Measurements from ENCODE around the gene PCDHB5. TPM values are rescaled to one million over a fixed set of nuclear protein-coding genes. Genes with fewer than 3 reads are reported as not detected.

Gene PCDHB5
- total and polyA plus RNA-seq, 10 of the 15 experiments (the other 5 are each of a cell fraction or from before 2014, with no cell fraction given), result 0.09 TPM; not detected in 9

GRCh38 chr5:141186897-141187512, 52.0 kb downstream of the PCDHB5 start, which contains the start of gene PCDHB9:
TSS of gene PCDHB9 (plus strand) at chr5:141187161. CDS start at chr5:141187319, 158 bp downstream.
- no peak within 1 kb of the TSS for H2AFZ ChIP-seq (ENCODE audit: control insufficient read depth, low read depth, low read length)
- H3K4me3 ChIP-seq, result no peak within 1 kb of the TSS
- FAIRE-seq (no peak), ATAC-seq (no peak), DNase-seq (ENCODE audit: low read depth, low spot score) (no peak)
- ChIA-PET CTCF (interaction anchor here (0.9 to 1.5 kb wide), 4 partner anchors 10 to 370 kb away, joined by 3 to 4 read pairs (median 3); no protein-coding TSS in a partner anchor), SMC1A (ENCODE audit: uncharacterized antibody, unreplicated experiment) (interaction anchor here (0.7 kb wide), 1 partner anchor 36 kb away, joined by 3 read pairs; the partner anchor contains the start of gene PCDHB14), POLR2A (no interaction called here), RAD21 (ENCODE audit: unreplicated experiment) (interaction anchor here (0.6 to 1.8 kb wide), 3 partner anchors 234 to 784 kb away, joined by 3 to 6 read pairs (median 3); partner anchors contain the start of gene PCDHGA11)
- peak in 2 of 3 experiments; percentile 22 to 32; a peak in 2 of 6 replicates for TF ChIP-seq CTCF (IDR thresholded peaks at IDR 0.05 in 2 of 3, conservative IDR thresholded peaks at IDR 0.05 in 1 of 3; ENCODE audit: control insufficient read depth in 2 of 3, extremely low read depth in 1 of 3, insufficient read depth in 1 of 3, low read depth in 3 of 3, low read length in 3 of 3)
- no peak for TF ChIP-seq RELA (IDR thresholded peaks at IDR 0.05; ENCODE audit: borderline replicate concordance, partially characterized antibody)
- H3K27me3 ChIP-seq (replicated peaks in 1 of 2; ENCODE audit: control insufficient read depth in 2 of 2, insufficient read depth in 2 of 2, low read length in 1 of 2), result no peaks in the 10 kb centered on the region
- no peaks in the 10 kb centered on the region for H3K4me1 ChIP-seq (ENCODE audit: control insufficient read depth, insufficient read depth, low read length)
- H3K4me2 ChIP-seq (ENCODE audit: control insufficient read depth, insufficient read depth), result no peak within 1 kb of the TSS
- no peaks in the 10 kb centered on the region for H3K36me3 ChIP-seq (ENCODE audit: control insufficient read depth in 2 of 2, insufficient read depth in 2 of 2, low read length in 1 of 2)
- intact Hi-C loops (cut with micrococcal nuclease; ENCODE audit: unreplicated experiment) (loop anchor here (10.0 kb wide), 1 partner anchor 378 kb away; no protein-coding TSS in a partner anchor), in situ Hi-C loops (cut with MboI) (no loop called here)
- H3K9me3 ChIP-seq (replicated peaks; ENCODE audit: control insufficient read depth, insufficient read depth, low read length), result no peaks in the 10 kb centered on the region; the same call in 2 of the 3 replicates
- no peak within 1 kb of the TSS for H3K9ac ChIP-seq (ENCODE audit: control insufficient read depth, insufficient read depth, low read length)
- 20% methylated on average over 9 of the region's 9 CpGs for WGBS (ENCODE audit: insufficient coverage, insufficient replicate concordance, low lambda C conversion rate, missing lambda C conversion rate)
- H3K27ac ChIP-seq (ENCODE audit: control insufficient read depth, insufficient read depth), result no peak within 1 kb of the TSS
- BruUV-seq (replicated peaks), result no TSS peak
- H3K79me2 ChIP-seq (ENCODE audit: control insufficient read depth, insufficient read depth, low read length), result no peaks in the 10 kb centered on the region
- no peaks in the 10 kb centered on the region for H4K20me1 ChIP-seq (ENCODE audit: control insufficient read depth, insufficient read depth)

Other genes with a start within 250 kb of the PCDHB5 start
Only the 7 nearest of the 29 such genes appear.
- 0.17 TPM in 1 of 2 replicates, not detected in the other for gene PCDHB2, start 40.6 kb upstream of the PCDHB5 start, total RNA-seq (2014; rRNA removed)
- not detected in 2 replicates for gene PCDHB2, start 40.6 kb upstream of the PCDHB5 start, total RNA-seq (2014; rRNA removed; fragmentation: Illumina TruSeq; extraction: Trizol)
- gene PCDHB2, start 40.6 kb upstream of the PCDHB5 start, total RNA-seq (2021), result 0.13 TPM in 1 of 2 replicates, not detected in the other
- 0.11 TPM in 1 of 2 replicates, not detected in the other for gene PCDHB2, start 40.6 kb upstream of the PCDHB5 start, polyA plus RNA-seq (2011; rRNA removed)
- gene PCDHB2, start 40.6 kb upstream of the PCDHB5 start, polyA plus RNA-seq (2014; fragmentation: Illumina TruSeq; extraction: Trizol), result not detected in 2 replicates
- gene PCDHB2, start 40.6 kb upstream of the PCDHB5 start, polyA plus RNA-seq (2014; fragmentation: Nextera tagmentation; extraction: Ambion mirVana), result not detected
- gene PCDHB2, start 40.6 kb upstream of the PCDHB5 start, polyA plus RNA-seq (2014; rRNA removed), result 0.04 TPM in 1 of 2 replicates, not detected in the other
- under 1 TPM in 1 of 2 experiments, not detected in 1; 0.08 TPM for gene PCDHB2, start 40.6 kb upstream of the PCDHB5 start, polyA plus RNA-seq (2016; fragmentation: Nextera tagmentation; extraction: Ambion mirVana)
- gene PCDHB3, start 34.7 kb upstream of the PCDHB5 start, total RNA-seq (2014; rRNA removed), result not detected in 2 replicates
- not detected in 2 replicates for gene PCDHB3, start 34.7 kb upstream of the PCDHB5 start, total RNA-seq (2014; rRNA removed; fragmentation: Illumina TruSeq; extraction: Trizol)
- gene PCDHB3, start 34.7 kb upstream of the PCDHB5 start, total RNA-seq (2021), result not detected in 2 replicates
- gene PCDHB3, start 34.7 kb upstream of the PCDHB5 start, polyA plus RNA-seq (2011; rRNA removed), result not detected in 2 replicates
- 0.05 TPM in 1 of 2 replicates, not detected in the other for gene PCDHB3, start 34.7 kb upstream of the PCDHB5 start, polyA plus RNA-seq (2014; fragmentation: Illumina TruSeq; extraction: Trizol)
- not detected for gene PCDHB3, start 34.7 kb upstream of the PCDHB5 start, polyA plus RNA-seq (2014; fragmentation: Nextera tagmentation; extraction: Ambion mirVana)
- gene PCDHB3, start 34.7 kb upstream of the PCDHB5 start, polyA plus RNA-seq (2014; rRNA removed), result not detected in 2 replicates
- gene PCDHB3, start 34.7 kb upstream of the PCDHB5 start, polyA plus RNA-seq (2016; fragmentation: Nextera tagmentation; extraction: Ambion mirVana), result not detected
- not detected in 2 replicates for gene PCDHB4, start 13.4 kb upstream of the PCDHB5 start, total RNA-seq (2014; rRNA removed)
- gene PCDHB4, start 13.4 kb upstream of the PCDHB5 start, total RNA-seq (2014; rRNA removed; fragmentation: Illumina TruSeq; extraction: Trizol), result not detected in 2 replicates
- not detected in 2 replicates for gene PCDHB4, start 13.4 kb upstream of the PCDHB5 start, total RNA-seq (2021)
- gene PCDHB4, start 13.4 kb upstream of the PCDHB5 start, polyA plus RNA-seq (2011; rRNA removed), result not detected in 2 replicates
- gene PCDHB4, start 13.4 kb upstream of the PCDHB5 start, polyA plus RNA-seq (2014; fragmentation: Illumina TruSeq; extraction: Trizol), result not detected in 2 replicates
- not detected for gene PCDHB4, start 13.4 kb upstream of the PCDHB5 start, polyA plus RNA-seq (2014; fragmentation: Nextera tagmentation; extraction: Ambion mirVana)
- not detected in 2 replicates for gene PCDHB4, start 13.4 kb upstream of the PCDHB5 start, polyA plus RNA-seq (2014; rRNA removed)
- not detected for gene PCDHB4, start 13.4 kb upstream of the PCDHB5 start, polyA plus RNA-seq (2016; fragmentation: Nextera tagmentation; extraction: Ambion mirVana)
- gene PCDHB6, start 14.9 kb downstream of the PCDHB5 start, total RNA-seq (2014; rRNA removed), result not detected in 2 replicates
- not detected in 2 replicates for gene PCDHB6, start 14.9 kb downstream of the PCDHB5 start, total RNA-seq (2014; rRNA removed; fragmentation: Illumina TruSeq; extraction: Trizol)
- gene PCDHB6, start 14.9 kb downstream of the PCDHB5 start, total RNA-seq (2021), result not detected in 2 replicates
- 0.03 TPM in 1 of 2 replicates, not detected in the other for gene PCDHB6, start 14.9 kb downstream of the PCDHB5 start, polyA plus RNA-seq (2011; rRNA removed)
- not detected in 2 replicates for gene PCDHB6, start 14.9 kb downstream of the PCDHB5 start, polyA plus RNA-seq (2014; fragmentation: Illumina TruSeq; extraction: Trizol)
- not detected for gene PCDHB6, start 14.9 kb downstream of the PCDHB5 start, polyA plus RNA-seq (2014; fragmentation: Nextera tagmentation; extraction: Ambion mirVana)
- gene PCDHB6, start 14.9 kb downstream of the PCDHB5 start, polyA plus RNA-seq (2014; rRNA removed), result not detected in 2 replicates
- gene PCDHB6, start 14.9 kb downstream of the PCDHB5 start, polyA plus RNA-seq (2016; fragmentation: Nextera tagmentation; extraction: Ambion mirVana), result not detected
- gene PCDHB7, start 37.4 kb downstream of the PCDHB5 start, total RNA-seq (2014; rRNA removed), result not detected in 2 replicates
- not detected in 2 replicates for gene PCDHB7, start 37.4 kb downstream of the PCDHB5 start, total RNA-seq (2014; rRNA removed; fragmentation: Illumina TruSeq; extraction: Trizol)
- gene PCDHB7, start 37.4 kb downstream of the PCDHB5 start, total RNA-seq (2021), result not detected in 2 replicates
- gene PCDHB7, start 37.4 kb downstream of the PCDHB5 start, polyA plus RNA-seq (2011; rRNA removed), result not detected in 2 replicates
- gene PCDHB7, start 37.4 kb downstream of the PCDHB5 start, polyA plus RNA-seq (2014; fragmentation: Illumina TruSeq; extraction: Trizol), result not detected in 2 replicates
- not detected for gene PCDHB7, start 37.4 kb downstream of the PCDHB5 start, polyA plus RNA-seq (2014; fragmentation: Nextera tagmentation; extraction: Ambion mirVana)
- not detected in 2 replicates for gene PCDHB7, start 37.4 kb downstream of the PCDHB5 start, polyA plus RNA-seq (2014; rRNA removed)
- gene PCDHB7, start 37.4 kb downstream of the PCDHB5 start, polyA plus RNA-seq (2016; fragmentation: Nextera tagmentation; extraction: Ambion mirVana), result not detected
- gene PCDHB8, start 42.6 kb downstream of the PCDHB5 start, total RNA-seq (2014; rRNA removed), result not detected in 2 replicates
- not detected in 2 replicates for gene PCDHB8, start 42.6 kb downstream of the PCDHB5 start, total RNA-seq (2014; rRNA removed; fragmentation: Illumina TruSeq; extraction: Trizol)
- not detected in 2 replicates for gene PCDHB8, start 42.6 kb downstream of the PCDHB5 start, total RNA-seq (2021)
- gene PCDHB8, start 42.6 kb downstream of the PCDHB5 start, polyA plus RNA-seq (2011; rRNA removed), result not detected in 2 replicates
- not detected in 2 replicates for gene PCDHB8, start 42.6 kb downstream of the PCDHB5 start, polyA plus RNA-seq (2014; fragmentation: Illumina TruSeq; extraction: Trizol)
- not detected for gene PCDHB8, start 42.6 kb downstream of the PCDHB5 start, polyA plus RNA-seq (2014; fragmentation: Nextera tagmentation; extraction: Ambion mirVana)
- not detected in 2 replicates for gene PCDHB8, start 42.6 kb downstream of the PCDHB5 start, polyA plus RNA-seq (2014; rRNA removed)
- gene PCDHB8, start 42.6 kb downstream of the PCDHB5 start, polyA plus RNA-seq (2016; fragmentation: Nextera tagmentation; extraction: Ambion mirVana), result not detected
- not detected in 2 replicates for gene PCDHB16, start 47.2 kb downstream of the PCDHB5 start, total RNA-seq (2014; rRNA removed)
- not detected in 2 replicates for gene PCDHB16, start 47.2 kb downstream of the PCDHB5 start, total RNA-seq (2014; rRNA removed; fragmentation: Illumina TruSeq; extraction: Trizol)
- not detected in 2 replicates for gene PCDHB16, start 47.2 kb downstream of the PCDHB5 start, total RNA-seq (2021)
- 0.01 TPM in 2 replicates for gene PCDHB16, start 47.2 kb downstream of the PCDHB5 start, polyA plus RNA-seq (2011; rRNA removed)
- gene PCDHB16, start 47.2 kb downstream of the PCDHB5 start, polyA plus RNA-seq (2014; fragmentation: Illumina TruSeq; extraction: Trizol), result not detected in 2 replicates
- gene PCDHB16, start 47.2 kb downstream of the PCDHB5 start, polyA plus RNA-seq (2014; fragmentation: Nextera tagmentation; extraction: Ambion mirVana), result not detected
- not detected in 2 replicates for gene PCDHB16, start 47.2 kb downstream of the PCDHB5 start, polyA plus RNA-seq (2014; rRNA removed)
- gene PCDHB16, start 47.2 kb downstream of the PCDHB5 start, polyA plus RNA-seq (2016; fragmentation: Nextera tagmentation; extraction: Ambion mirVana), result not detected